HG03457 (cell line): ENCODE data around the gene NFKB2.

Experiments used
- ATAC-seq: cut with Tn5 transposase; IDR thresholded peaks from one replicate; pipeline ENCODE4 v1.9.1; 2021; ENCODE audit warnings: moderate number of reproducible peaks; ENCODE audit not compliant: unreplicated experiment

The NFKB2 gene

GRCh38 chr10:102449321-102450123, 54.0 kb downstream of the NFKB2 start:
- ATAC-seq, result no peak

GRCh38 chr10:102450124-102450373, 54.5 kb downstream of the NFKB2 start:
- ATAC-seq, result peak; percentile 15

GRCh38 chr10:102450374-102451104, 55.0 kb downstream of the NFKB2 start:
- peak; percentile 50 for ATAC-seq

- ATAC-seq, result no peak
Measured at GRCh38 chr10:102451105-102451969, 55.8 kb downstream of the NFKB2 start, which contains the start of gene C10orf95. Gene C10orf95, minus strand, starts transcription at chr10:102451543. Its CDS starts 450 bp downstream, at chr10:102451093.
